GM18498 (cell line): ENCODE results near the gene SNHG17.

Source experiments
- ATAC-seq: cut with Tn5 transposase; IDR thresholded peaks from one replicate; pipeline ENCODE4 v1.9.1; 2021; ENCODE audit warnings: mild to moderate bottlenecking, moderate library complexity; ENCODE audit not compliant: unreplicated experiment

SNHG17 gene

DNA sequence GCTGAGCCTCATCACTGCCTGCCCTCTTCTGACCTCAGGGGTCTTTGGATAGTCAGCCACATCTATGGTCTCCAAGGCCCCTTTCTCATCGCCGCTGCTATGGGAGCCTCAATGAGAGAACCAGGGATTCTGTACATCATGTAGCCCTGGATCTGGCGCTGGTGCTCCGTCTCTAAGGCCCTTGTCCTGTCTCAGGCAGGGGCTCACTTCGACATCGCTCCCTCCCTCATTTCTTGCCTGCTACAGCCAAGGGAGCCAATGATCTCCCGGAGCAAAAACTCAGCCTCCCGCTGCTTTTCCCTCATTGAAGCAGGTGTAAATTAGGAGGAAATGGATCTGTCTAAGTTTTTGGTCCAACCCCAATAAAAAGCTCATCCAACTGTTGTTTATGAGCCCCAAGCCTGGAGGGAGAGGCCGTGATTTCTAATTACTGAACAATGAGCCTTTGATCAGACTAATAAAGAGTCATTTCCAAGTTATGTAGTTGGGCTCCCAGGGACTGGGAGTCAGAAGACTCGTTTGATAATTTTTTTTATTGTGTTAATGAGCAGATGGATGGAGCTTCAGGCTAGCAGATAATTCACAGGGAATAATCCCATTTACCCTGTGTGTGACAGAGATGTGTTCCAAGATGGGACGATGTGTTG lies 58.0 kb downstream of the SNHG17 start:
- no peak for ATAC-seq

DNA sequence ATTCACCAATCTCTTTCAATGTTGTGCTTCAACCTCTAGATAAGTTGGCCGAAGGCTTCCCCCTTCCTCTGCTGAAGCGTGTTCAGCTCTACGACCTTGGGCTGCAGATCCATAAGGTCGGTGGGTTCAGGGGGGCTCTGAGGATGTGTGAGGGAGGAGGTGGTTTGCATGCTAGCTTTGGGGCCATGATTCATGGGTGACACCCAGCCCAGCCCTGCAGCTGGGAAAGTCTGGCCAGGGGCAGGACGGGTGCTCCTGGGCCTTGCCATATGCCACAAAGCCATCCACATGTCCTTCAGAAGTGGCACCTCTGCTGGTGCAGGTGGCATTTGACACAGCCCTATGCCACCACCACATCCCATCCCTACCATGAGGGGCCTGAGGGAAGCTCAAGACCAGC lies 61.2 kb downstream of the SNHG17 start:
- no peak for ATAC-seq

DNA sequence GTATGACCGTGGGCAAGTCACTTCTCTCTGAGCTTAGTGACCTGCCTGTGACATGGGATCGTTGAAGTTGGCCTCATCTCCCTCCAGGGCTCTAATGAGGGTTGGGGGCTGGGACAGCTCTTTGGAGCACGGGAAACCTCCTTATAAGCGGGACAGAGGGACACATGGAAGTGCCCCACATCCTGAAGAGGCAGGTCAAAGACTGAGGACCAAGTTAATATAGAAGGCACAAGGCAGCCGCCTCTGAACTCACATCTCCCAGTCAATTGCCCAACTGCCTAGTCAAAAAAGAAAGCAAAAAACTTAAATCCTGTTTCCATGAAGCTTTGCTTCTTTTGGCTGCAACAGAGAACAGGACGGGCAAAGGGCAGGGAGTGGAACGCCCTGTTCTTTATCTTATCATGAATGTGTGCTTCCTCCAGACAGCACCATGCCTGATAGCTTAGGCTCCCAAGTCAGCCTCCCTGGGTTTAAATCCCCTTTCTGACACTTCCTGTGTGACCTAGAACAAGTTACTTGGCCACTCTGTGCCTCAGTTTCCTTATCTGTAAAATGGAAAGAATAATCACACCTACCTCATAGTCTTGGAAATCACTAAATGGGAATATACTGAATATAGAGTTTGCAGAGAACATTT lies 61.8 kb downstream of the SNHG17 start:
- no peak for ATAC-seq

DNA sequence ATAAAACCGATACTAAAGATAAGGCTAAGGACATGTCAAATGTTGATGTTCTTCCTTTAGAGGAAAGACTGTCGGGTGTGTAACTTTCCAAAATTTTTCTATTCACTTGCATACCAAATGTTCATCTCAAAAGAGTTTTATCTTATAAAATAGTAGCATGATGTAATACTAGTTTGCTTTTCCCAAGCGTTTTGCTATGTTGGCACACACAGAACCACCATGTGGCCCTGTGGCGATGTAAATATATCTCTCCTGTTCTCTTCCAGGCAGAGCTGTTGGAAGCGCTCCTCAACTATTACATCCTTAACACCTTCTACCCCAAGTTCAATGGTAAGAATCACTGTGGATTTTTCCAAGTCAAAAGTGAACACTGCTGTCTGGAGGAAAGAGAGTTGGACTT lies 62.3 kb downstream of the SNHG17 start:
- ATAC-seq: no peak
